ENCODE measurements around the gene SLIT3. TPM values are rescaled to one million over a fixed set of nuclear protein-coding genes. Genes with fewer than 3 reads are reported as not detected.

Gene SLIT3
- total RNA-seq, 1 experiment from 2014 or later = 2.0 TPM

DNA sequence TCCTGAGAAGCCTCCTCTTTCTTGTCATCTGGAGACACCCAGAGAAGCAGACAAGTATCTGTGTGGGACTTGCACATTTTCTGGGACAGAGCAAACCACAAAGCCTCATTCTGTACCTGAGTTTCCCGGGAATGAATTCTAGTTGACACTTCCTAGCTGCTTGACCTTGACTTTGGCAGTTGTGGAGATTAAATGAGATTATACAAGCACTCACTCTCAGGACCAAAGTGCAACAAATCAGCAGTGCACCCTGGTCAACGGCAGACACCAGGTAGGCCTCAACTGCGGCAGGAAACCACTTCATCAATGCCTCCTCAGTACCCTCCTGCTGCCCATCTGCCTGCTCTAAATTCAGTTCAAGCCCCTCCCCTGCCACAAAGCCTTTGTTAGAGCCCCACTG lies 607.1 kb downstream of the SLIT3 start:
- Histone ChIP-seq H3K9me3 (replicated peaks) (no peaks in the 10 kb centered on the region), H3K27ac (no peak overlapping the region), H3K4me1 (no peaks in the 10 kb centered on the region), H3K4me3 (no peak overlapping the region), H3K36me3 (no peaks in the 10 kb centered on the region), H3K27me3 (no peaks in the 10 kb centered on the region)
- no peak for DNase-seq

DNA sequence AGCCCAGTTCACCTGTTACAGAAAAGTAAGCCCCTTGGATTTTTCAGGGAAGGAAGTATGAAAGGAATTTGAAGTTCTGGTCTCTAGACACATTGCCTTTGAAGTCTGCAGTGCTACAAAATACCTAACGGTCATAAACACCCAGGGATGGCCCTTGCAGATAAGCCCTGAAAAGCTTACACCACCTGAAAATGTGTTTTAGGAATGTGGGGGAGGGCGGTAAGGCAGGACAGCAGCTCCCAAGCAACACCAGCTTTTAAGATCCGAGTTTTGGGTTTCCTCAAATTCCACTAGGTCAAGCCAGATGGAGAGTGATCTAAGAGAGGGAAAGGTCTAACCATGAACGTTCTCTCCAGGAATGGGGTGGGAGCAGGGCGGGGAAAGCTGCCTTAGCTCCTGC lies 607.6 kb downstream of the SLIT3 start:
- H3K4me1 ChIP-seq = no peaks in the 10 kb centered on the region
- H3K27ac ChIP-seq = no peak overlapping the region
- DNase-seq = no peak
- no peaks in the 10 kb centered on the region for H3K27me3 ChIP-seq
- H3K9me3 ChIP-seq (replicated peaks) = no peaks in the 10 kb centered on the region
- H3K36me3 ChIP-seq = no peaks in the 10 kb centered on the region
- no peak overlapping the region for H3K4me3 ChIP-seq

DNA sequence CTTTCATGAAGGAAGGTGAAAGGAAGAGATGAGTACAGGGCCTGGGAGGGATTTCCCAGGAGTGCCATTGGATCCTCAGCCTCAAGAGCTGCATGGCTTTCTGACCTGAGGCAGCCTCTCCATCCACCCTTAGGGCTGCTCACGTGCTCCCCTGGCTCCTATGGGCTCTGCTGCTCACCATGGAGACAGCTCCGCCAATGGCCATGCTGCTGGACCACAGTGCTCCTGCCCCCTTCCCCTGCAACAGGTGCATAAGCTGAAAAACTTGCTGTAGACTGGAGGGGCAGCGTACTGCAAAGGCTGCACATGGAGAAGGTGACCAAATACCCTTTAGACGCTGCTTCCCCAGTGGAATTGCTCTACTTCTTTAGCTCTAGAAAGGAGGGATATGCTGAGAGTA lies 609.0 kb downstream of the SLIT3 start:
- Histone ChIP-seq H3K27me3 (no peaks in the 10 kb centered on the region), H3K27ac (no peak overlapping the region), H3K36me3 (no peaks in the 10 kb centered on the region), H3K4me3 (no peak overlapping the region), H3K4me1 (no peaks in the 10 kb centered on the region), H3K9me3 (replicated peaks) (no peaks in the 10 kb centered on the region)
- DNase-seq = no peak

DNA sequence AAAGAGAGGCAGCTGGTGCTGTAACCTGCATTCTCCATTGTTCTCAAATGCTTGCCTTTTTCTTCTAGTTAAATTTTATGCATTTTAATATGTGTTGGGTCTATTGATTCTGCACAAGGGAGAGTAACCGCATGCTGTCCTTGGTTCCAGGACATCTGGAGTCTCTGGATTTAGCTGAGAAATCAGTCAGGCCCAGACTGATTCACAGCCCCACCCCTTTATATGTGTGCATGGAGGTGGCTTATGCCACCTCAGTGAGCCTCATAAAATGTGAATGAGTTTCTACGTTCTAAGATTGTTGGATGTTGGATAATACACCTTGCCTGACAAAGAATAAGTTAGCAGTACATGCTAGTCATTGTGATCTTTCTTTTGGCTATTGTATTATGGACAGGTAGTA lies 611.7 kb downstream of the SLIT3 start:
- Histone ChIP-seq H3K36me3 (no peaks in the 10 kb centered on the region), H3K27ac (no peak overlapping the region), H3K9me3 (replicated peaks) (no peaks in the 10 kb centered on the region), H3K27me3 (no peaks in the 10 kb centered on the region), H3K4me3 (no peak overlapping the region), H3K4me1 (no peaks in the 10 kb centered on the region)
- no peak for DNase-seq

DNA sequence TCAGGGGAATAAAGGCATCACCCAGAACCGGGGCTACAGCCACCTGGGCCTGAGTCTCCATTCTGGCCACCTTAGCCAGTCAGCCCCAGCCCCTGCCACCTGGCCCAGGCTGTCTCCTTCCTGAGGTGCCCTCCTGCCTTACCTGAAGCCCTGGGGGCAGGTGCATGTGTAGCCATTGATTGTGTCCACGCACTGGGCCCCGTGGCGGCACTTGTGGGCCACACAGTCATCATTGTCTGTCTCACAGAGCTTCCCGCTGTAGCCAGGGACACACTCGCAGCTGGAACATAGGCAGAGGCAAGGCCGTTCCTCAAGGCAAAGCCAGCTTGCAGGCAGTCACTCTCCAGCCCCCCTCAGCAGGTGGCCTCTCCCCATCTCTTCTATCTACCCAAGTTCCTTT lies 614.1 kb downstream of the SLIT3 start:
- Histone ChIP-seq H3K27ac (no peak overlapping the region), H3K4me3 (no peak overlapping the region), H3K9me3 (replicated peaks) (no peaks in the 10 kb centered on the region), H3K4me1 (no peaks in the 10 kb centered on the region), H3K27me3 (no peaks in the 10 kb centered on the region), H3K36me3 (no peaks in the 10 kb centered on the region)
- DNase-seq = no peak

DNA sequence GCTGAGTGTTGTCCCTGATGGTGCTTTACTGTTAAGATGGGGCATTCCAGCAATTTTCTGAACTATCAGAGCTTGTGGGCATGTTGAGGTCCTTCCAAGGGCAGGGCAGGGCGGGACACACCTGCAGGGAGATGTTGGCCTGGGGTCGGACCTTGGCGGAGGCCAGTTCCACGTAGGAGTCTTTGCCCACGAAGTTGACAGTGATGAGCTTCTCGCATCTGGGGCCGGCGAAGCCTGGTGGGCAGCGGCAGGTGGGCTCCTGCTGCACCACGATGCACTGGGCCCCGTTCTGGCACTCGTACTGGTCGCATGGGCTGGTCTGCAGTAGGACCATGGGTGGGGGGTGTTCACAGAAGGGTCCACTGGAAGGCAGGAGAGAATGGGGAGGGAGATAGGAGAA lies 615.4 kb downstream of the SLIT3 start:
- Histone ChIP-seq H3K4me1 (no peaks in the 10 kb centered on the region), H3K27me3 (no peaks in the 10 kb centered on the region), H3K4me3 (no peak overlapping the region), H3K9me3 (replicated peaks) (no peaks in the 10 kb centered on the region), H3K27ac (no peak overlapping the region), H3K36me3 (no peaks in the 10 kb centered on the region)
- DNase-seq = no peak

DNA sequence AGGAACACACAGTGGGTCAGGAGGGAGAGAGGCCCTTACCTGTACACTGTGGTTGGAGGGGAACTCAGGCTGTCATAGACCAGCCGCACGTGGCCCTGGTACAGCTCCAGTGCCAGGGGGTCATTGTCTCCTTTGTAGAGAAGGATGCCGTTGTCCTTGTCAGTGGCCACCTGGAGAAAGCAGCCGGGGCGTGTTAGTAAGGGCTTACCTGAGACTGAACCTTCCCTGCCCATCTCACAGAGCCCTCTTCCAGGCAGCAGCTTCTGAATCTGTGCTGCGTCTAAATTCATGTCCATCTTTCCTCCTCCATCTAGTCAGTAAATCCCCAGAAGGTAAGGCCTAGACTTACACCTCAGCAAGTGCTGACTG lies 617.0 kb downstream of the SLIT3 start:
- H3K4me1 ChIP-seq = no peaks in the 10 kb centered on the region
- no peaks in the 10 kb centered on the region for H3K9me3 ChIP-seq (replicated peaks)
- no peak overlapping the region for H3K4me3 ChIP-seq
- no peaks in the 10 kb centered on the region for H3K27me3 ChIP-seq
- no peak overlapping the region for H3K27ac ChIP-seq
- DNase-seq = no peak
- H3K36me3 ChIP-seq = no peaks in the 10 kb centered on the region

DNA sequence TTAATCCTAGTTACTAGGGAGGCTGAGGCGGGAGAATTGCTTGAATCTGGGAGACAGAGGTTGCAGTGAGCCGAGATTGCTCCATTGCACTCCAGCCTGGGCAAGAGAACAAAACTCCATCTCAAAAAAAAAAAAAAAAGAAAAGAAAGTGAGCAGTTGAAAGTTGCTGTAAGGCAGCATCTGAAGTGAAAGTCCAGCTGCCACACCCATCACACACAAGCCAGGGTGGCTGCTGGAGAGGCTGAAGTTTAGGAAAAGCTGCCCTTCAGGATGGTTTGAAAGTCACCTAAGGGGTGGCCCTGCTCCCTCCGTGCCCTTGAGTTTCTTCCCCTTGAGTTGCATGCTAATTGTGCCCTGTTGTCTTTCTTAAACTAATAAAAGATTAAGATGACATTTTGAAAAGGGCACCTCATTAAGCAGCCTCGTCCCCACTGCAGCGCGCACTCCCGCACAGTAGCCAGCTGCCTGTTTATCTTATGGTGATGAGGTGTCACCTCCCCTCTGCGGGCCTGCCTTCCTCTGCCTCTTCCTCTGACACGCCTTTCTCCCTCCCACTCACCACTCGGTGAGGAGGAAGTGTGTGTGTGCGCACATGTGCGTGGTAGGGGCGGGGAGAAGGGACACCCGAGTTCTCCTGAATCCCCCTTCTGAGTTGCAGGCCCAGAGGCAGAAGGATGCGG lies 617.6 kb downstream of the SLIT3 start:
- Histone ChIP-seq H3K4me3 (no peak overlapping the region), H3K27ac (no peak overlapping the region), H3K36me3 (no peaks in the 10 kb centered on the region), H3K4me1 (no peaks in the 10 kb centered on the region), H3K9me3 (replicated peaks) (no peaks in the 10 kb centered on the region), H3K27me3 (no peaks in the 10 kb centered on the region)
- no peak for DNase-seq

DNA sequence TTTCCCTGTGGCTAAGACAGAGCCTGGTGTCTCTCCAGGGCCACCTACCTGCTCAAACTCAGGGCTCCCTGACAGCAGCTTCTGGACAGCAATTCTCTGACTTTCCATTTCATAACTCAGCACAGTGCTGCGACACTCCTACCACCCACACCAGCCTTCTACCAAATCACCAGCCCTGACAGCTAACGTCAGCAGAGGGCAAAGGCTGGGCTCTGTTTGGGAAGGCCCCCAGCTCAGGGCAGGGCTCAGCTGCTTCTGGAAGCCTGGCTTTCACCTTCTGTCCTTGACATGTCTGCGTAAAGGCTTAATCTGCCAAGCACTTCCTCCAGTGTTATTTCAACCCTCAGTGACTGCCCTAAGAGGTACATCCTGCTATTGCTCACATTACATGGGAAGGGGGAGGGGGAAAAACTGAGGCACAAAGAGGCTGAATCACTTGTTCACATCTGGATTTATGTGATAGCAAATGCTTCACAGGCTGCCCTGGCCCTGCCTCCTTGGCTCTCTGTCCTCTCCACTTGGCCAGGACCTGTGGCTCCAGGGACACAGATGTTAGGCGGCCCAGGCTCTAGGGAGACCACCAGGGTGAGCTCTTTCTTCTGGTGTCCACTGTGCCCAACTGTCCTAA lies 619.3 kb downstream of the SLIT3 start:
- H3K9me3 ChIP-seq (replicated peaks) = no peaks in the 10 kb centered on the region
- H3K4me3 ChIP-seq = no peak overlapping the region
- no peak for DNase-seq
- H3K36me3 ChIP-seq = no peaks in the 10 kb centered on the region
- no peaks in the 10 kb centered on the region for H3K4me1 ChIP-seq
- H3K27ac ChIP-seq = no peak overlapping the region
- H3K27me3 ChIP-seq = no peaks in the 10 kb centered on the region

DNA sequence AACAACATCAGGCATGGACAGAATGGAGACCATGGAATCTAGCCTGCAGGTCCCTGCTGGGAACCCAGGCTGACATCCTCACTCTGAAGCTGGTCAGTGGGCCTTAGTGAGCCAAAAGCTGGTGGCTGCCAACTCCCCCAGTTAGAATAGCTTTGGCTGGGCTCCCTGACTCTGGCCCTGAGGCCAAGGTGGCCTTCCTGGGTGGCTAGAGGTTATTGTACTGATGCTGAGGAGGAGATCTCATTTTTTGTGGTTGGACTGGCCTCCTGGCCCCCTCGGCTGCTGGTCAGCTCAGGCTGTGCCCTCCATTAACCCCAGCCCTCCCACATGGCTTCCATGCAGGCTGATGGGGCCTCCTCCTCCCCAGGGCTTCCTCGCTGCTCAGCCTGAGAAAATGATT lies 620.5 kb downstream of the SLIT3 start:
- no peak overlapping the region for H3K4me3 ChIP-seq
- no peaks in the 10 kb centered on the region for H3K27me3 ChIP-seq
- H3K36me3 ChIP-seq = no peaks in the 10 kb centered on the region
- no peak for DNase-seq
- no peaks in the 10 kb centered on the region for H3K9me3 ChIP-seq (replicated peaks)
- H3K4me1 ChIP-seq = no peaks in the 10 kb centered on the region
- H3K27ac ChIP-seq = no peak overlapping the region

DNA sequence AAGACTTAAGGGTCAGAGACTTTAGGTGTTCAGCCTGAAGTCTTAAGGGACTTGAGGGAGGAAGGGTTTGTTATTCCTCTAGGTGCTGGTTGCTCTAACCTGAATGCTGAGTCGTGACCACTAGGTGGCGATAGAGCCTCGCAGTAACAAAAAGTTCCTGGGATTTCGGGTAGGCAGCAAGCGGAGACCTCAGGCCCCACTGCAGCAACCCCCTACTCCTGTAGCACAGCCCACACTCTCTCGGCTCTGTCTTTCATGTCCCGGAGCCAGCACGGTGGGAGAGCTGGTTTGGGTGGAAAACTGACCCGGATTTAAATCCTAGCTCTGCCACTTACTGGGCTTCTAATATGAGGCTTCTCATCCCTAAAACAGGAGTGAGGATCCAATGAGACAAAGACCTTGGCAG lies 621.4 kb downstream of the SLIT3 start:
- Histone ChIP-seq H3K36me3 (no peaks in the 10 kb centered on the region), H3K4me1 (no peaks in the 10 kb centered on the region), H3K27me3 (no peaks in the 10 kb centered on the region), H3K27ac (no peak overlapping the region), H3K4me3 (no peak overlapping the region), H3K9me3 (replicated peaks) (no peaks in the 10 kb centered on the region)
- DNase-seq = peak; percentile 60 to 85

DNA sequence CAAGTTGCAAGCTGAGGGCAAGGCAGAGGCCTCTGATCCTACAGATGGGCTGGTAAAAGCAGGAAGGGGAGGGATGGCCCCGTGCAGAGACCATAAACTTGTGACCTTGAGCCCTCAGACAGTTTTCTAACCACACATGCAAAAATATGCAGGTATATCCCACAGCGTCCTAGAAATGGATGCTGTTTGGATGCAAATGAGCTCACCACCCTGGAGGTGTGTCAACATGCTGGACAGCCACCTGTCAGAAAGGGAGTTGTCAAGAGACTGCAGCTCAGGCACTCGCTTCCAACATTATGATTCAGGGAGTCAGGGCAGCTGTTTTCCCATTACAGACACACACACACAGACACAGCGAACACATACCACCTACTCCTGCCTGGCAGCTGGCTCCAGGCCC lies 624.4 kb downstream of the SLIT3 start:
- no peak overlapping the region for H3K27ac ChIP-seq
- H3K4me3 ChIP-seq = no peak overlapping the region
- no peaks in the 10 kb centered on the region for H3K36me3 ChIP-seq
- no peaks in the 10 kb centered on the region for H3K9me3 ChIP-seq (replicated peaks)
- DNase-seq = no peak
- H3K27me3 ChIP-seq = no peaks in the 10 kb centered on the region
- no peaks in the 10 kb centered on the region for H3K4me1 ChIP-seq

DNA sequence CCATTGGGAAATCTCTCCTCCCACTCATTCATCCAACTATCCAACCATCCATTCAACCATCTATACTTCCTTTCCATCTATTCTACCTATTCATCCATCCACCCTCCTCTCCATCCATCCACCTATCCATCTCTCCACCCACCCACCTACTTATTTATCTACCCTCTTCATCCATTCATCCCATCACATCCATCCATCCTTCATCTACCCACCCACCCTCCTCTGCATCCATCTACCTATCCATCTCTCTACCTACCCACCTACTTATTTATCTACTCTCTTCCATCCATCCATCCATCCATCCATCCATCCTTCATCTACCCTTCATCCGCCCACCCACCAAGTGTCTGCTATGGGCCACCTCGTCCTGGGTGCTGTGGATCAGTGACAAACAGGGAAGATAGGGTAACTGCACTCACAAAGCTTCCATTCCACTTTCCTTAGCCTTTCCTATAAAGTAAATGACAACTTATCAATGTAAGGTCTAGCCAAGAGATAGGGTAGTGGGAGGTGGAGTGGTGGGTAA lies 625.0 kb downstream of the SLIT3 start:
- H3K4me3 ChIP-seq = no peak overlapping the region
- no peaks in the 10 kb centered on the region for H3K36me3 ChIP-seq
- H3K27me3 ChIP-seq = no peaks in the 10 kb centered on the region
- no peak for DNase-seq
- H3K4me1 ChIP-seq = no peaks in the 10 kb centered on the region
- H3K9me3 ChIP-seq (replicated peaks) = no peaks in the 10 kb centered on the region
- H3K27ac ChIP-seq = no peak overlapping the region

DNA sequence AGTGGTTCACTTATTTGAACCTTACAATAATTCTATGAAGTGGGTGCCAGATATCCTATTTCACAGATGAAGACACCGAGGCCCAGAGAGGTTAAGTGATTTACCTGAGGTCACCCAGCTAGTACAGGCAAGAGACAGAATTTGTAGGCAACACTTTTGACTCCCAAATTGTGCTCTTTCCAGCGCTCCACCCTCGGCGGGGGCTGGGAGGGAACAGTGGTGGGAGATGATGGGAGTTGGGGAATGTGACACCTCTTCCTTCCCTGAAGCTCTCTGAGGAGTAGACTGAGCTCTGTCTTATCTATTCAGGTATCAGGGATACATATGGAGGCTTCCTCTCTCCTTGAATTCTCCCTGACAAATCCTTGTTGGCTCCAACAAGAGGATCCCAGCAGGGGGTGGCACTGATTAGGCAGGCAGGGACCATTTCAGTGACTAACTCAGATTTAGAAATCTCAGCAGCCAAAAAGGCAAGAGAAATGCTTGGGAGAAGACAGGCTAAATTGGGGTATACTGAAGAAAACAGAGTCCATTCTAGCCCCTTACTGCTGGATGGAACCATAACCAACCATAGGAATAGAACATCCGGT lies 626.0 kb downstream of the SLIT3 start:
- Histone ChIP-seq H3K36me3 (no peaks in the 10 kb centered on the region), H3K4me3 (no peak overlapping the region), H3K4me1 (no peaks in the 10 kb centered on the region), H3K9me3 (replicated peaks) (no peaks in the 10 kb centered on the region), H3K27ac (no peak overlapping the region), H3K27me3 (no peaks in the 10 kb centered on the region)
- DNase-seq = no peak

DNA sequence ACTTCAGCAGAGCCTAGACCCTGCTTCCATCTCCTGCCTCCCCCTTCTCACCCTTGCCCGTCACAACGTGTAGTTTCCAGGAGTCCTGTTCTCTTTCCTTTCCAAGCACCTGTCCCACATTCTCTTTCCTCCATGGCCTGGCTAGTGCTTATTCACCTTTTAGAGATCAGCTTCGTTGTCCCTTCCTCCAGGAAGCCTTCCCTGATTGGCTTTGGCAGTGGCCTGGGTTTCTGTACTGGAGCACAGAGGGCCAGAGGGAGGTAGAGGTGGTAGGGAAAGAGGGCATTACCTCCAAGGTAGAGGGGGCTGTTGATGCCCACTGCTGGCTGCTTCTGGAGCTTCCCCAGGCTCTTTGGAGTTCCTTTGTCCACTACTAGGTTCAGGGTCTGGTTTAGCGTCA lies 628.1 kb downstream of the SLIT3 start:
- no peak overlapping the region for H3K27ac ChIP-seq
- no peak for DNase-seq
- H3K4me1 ChIP-seq = no peaks in the 10 kb centered on the region
- no peaks in the 10 kb centered on the region for H3K9me3 ChIP-seq (replicated peaks)
- no peaks in the 10 kb centered on the region for H3K27me3 ChIP-seq
- no peak overlapping the region for H3K4me3 ChIP-seq
- no peaks in the 10 kb centered on the region for H3K36me3 ChIP-seq

DNA sequence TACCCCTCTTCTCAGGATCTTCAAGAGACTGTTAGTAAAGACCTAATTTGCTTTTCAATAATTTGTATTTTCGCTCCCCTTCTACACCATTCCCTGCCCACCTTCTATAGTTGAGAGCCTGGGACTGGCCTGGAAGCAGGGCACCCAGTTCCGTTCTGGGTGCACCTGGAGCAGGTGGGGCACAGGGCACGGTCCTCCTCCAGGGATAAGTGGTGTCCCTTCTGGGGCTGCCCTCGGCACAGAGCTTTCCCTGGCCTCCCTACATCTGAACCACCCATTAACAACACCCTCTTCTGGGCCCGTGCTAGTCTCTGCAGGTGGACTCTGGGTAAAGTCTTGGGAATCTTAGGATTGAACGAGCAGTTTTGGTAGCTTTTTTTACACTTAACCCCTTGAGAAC lies 628.9 kb downstream of the SLIT3 start:
- Histone ChIP-seq H3K4me1 (no peaks in the 10 kb centered on the region), H3K36me3 (no peaks in the 10 kb centered on the region), H3K27ac (no peak overlapping the region), H3K27me3 (no peaks in the 10 kb centered on the region), H3K4me3 (no peak overlapping the region), H3K9me3 (replicated peaks) (no peaks in the 10 kb centered on the region)
- no peak for DNase-seq
